COLO668 (cell line): ENCODE data around the gene BEST2.
"Not testable (repeated sequence)": the region's sequence is repeated elsewhere in the genome, so short reads cannot be mapped to it uniquely, and the experiment has no call there.

Source experiments
- DNase-seq: peaks from one replicate; lab custom pipeline; 2025; ENCODE audit not compliant: unreplicated experiment; lab: John Stamatoyannopoulos, UW

The BEST2 gene

GRCh38 chr19:12797607-12798006 lies 46.0 kb downstream of the BEST2 start:
- DNase-seq: not testable (repeated sequence)

GRCh38 chr19:12799742-12800465 lies 48.3 kb downstream of the BEST2 start:
- DNase-seq: no peak

- no peak for DNase-seq
Measured at GRCh38 chr19:12800466-12800770, 48.8 kb downstream of the BEST2 start.

- DNase-seq: peak; percentile 42
Measured at GRCh38 chr19:12800923-12801465, 49.4 kb downstream of the BEST2 start.

- DNase-seq: peak; percentile 95
Measured at GRCh38 chr19:12801466-12802266, 50.1 kb downstream of the BEST2 start, which contains the start of the genes PRDX2 and THSD8. Gene PRDX2 (minus strand): TSS chr19:12801800. CDS start chr19:12801261, 539 bp downstream. Gene THSD8 (plus strand): TSS chr19:12802069. CDS start chr19:12802072, 3 bp downstream.

- no peak for DNase-seq
Measured at GRCh38 chr19:12802267-12803106, 50.9 kb downstream of the BEST2 start.

GRCh38 chr19:12804051-12804450 lies 52.5 kb downstream of the BEST2 start:
- DNase-seq: no peak

- peak; percentile 94 for DNase-seq
Measured at GRCh38 chr19:12806242-12807081, 54.9 kb downstream of the BEST2 start, which contains the start of gene RNASEH2A. Gene RNASEH2A (plus strand): TSS chr19:12806584. CDS start chr19:12806674, 90 bp downstream.
